GM12875 (cell line): ENCODE measurements around the gene KHDC3L.

Source experiments
- H3K4me3 ChIP-seq: one replicate; pipeline ENCODE4 v1.5.1; 2011; ENCODE audit warnings: low read depth, low read length, control low read depth
- TF ChIP-seq, protein P1 (sequence below): IDR thresholded peaks from 2 replicates; pipeline ENCODE4 v1.5.1; 2011; ENCODE audit warnings: low read depth, mild to moderate bottlenecking, control low read depth, inconsistent platforms, low read length, moderate library complexity, borderline replicate concordance; ENCODE audit not compliant: insufficient read depth

Gene KHDC3L, protein sequence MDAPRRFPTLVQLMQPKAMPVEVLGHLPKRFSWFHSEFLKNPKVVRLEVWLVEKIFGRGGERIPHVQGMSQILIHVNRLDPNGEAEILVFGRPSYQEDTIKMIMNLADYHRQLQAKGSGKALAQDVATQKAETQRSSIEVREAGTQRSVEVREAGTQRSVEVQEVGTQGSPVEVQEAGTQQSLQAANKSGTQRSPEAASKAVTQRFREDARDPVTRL

DNA sequence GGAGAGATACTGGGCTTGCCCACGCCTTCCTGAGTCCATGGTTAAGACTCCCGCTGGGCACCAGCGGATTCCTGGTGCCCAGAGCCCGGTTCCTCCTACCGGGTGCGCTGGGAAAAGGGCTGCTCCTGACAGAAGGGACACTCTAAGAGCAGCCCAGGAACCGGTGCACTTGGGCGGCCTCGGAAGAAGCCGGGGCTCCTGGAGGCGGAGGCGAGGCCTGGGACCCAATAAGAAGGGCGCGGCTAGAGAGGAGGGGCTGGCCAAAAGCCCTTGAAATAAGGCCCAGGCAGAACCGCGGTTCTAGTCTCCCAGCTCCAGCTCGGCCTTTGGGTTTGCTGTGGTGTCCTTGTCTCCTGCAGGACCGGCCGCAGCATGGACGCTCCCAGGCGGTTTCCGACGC is at the start of gene KHDC3L:
TSS of gene KHDC3L (plus strand) at position 301 of the 400 bp plus-strand sequence. CDS start at position 373, 72 bp downstream.
- no peak within 1 kb of the TSS for H3K4me3 ChIP-seq
- TF ChIP-seq, protein P1, sequence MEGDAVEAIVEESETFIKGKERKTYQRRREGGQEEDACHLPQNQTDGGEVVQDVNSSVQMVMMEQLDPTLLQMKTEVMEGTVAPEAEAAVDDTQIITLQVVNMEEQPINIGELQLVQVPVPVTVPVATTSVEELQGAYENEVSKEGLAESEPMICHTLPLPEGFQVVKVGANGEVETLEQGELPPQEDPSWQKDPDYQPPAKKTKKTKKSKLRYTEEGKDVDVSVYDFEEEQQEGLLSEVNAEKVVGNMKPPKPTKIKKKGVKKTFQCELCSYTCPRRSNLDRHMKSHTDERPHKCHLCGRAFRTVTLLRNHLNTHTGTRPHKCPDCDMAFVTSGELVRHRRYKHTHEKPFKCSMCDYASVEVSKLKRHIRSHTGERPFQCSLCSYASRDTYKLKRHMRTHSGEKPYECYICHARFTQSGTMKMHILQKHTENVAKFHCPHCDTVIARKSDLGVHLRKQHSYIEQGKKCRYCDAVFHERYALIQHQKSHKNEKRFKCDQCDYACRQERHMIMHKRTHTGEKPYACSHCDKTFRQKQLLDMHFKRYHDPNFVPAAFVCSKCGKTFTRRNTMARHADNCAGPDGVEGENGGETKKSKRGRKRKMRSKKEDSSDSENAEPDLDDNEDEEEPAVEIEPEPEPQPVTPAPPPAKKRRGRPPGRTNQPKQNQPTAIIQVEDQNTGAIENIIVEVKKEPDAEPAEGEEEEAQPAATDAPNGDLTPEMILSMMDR = no peak

DNA sequence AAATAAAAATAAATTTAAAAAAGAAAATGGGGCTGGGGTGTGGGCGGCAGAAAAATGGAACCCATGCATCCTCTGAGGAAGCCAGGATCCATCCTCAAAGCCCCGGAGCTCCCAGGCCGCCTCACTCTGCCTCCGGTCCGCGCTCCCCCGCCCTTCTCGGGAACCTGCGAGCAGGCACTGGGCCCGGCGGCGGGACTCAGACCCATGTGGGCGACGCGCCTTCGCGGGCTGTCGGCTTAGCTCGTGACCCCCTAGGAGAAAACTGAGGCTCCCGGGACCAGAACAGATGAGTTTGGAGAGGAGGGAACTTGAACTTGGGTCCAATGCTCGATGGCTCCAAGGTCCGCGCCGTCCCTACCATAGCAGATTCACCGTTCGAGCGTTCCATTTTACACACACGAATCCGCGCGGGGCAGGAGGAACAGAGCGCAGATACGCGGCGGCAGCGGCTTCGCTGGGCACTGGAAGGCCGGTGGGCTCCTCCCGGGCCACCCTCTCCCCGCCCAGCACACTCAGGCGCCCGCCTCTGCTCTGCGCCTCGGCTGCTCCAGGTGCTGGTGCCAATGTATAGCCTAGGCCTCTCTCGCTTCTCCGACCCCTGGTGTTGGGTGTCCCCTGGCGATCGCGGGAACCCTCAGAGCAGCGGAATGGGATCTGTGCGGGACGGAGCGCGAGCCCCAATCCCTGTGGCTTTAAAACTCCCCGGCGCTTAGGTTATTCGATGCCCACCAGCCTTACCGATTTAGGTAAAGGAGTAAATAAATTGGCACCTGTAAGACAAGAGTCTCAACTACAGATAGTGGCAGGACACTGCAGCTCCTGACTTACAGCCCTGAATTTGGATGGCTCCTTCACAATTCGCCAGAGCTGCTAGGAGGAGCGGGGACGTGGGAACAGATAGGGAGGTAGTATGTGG is 47.6 kb upstream of the KHDC3L start:
- no peak overlapping the region for H3K4me3 ChIP-seq

DNA sequence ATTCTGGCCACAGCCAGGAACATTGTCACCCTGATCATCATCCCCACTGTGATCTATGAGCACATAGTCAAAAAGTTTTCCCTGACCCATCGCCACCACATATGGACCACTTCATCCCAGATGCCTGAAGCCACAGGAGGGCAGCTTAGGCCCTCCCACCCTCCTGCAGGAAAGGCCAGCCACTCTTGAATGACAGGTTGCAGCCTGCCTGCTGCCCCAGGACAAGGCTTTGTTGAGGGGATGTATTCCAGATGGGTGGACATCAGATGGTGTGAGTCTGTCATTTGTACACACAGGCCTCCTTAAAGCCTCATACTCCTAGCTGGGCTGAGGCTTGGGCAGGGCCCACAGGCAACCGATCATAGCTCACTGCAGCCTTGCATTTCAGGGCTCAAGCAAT is 39.1 kb upstream of the KHDC3L start:
- TF ChIP-seq, protein P1 = no peak
- no peak overlapping the region for H3K4me3 ChIP-seq

More for the DNA sequence above, 47.6 kb upstream of the KHDC3L start:
- TF ChIP-seq, protein P1 = no peak

DNA sequence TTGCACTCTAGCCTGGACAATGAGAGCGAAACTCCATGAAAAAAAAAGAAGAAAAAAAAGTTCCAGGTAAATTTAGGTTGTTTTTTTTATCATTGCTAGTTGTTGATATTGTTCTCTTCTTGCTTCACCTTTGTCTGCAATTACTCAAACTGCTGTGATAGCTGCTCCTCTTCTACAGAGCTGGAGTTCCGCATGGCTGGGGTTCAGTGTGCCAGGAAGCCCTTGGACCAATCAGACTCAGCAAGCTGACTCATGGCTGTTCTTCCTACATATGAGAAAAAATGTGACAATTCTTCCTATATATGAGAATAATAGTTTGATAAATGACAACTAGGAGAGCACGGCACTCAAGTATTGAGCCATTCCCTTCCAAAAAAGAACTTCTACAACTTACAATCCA is 36.8 kb upstream of the KHDC3L start:
- H3K4me3 ChIP-seq = no peak overlapping the region
- TF ChIP-seq, protein P1 = no peak

DNA sequence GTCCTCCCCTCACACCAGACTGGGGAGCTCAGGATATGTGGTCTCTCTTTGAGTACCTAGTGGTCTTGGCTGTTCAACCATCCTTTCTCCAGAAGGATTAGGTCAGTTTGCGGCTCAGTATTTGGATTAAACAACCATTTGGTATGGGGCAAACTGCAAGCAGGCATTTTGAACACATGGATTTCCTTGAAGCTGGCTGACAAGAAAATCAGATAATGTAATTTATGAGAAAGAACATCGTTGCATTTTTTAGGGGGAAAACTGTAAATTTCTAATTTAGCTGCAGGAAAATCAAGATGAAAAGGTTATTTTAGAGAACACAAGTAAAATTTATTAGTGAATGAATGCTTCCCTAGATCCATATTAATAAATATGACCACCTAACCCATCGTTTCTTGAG is 33.7 kb upstream of the KHDC3L start:
- TF ChIP-seq, protein P1 = no peak
- no peak overlapping the region for H3K4me3 ChIP-seq

DNA sequence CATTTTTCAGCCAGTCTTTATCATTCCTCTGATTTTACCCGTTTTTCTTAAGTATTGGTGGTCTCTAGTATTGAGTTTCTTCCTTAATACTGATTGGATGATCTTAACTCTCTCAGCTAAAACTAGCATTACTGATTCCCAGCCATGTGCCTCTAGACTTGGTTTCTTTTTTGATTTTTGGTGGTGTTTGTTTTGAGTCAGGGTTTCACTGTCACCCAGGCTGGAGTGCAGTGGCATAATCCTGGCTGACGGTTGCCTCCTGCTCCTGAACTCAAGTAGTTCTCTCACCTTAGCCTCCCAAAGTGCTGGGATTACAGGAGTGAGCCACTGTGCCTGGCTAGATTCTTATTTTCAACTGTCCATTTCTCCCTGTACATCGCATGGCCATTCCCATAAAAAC is 33.3 kb upstream of the KHDC3L start:
- TF ChIP-seq, protein P1 = no peak
- no peak overlapping the region for H3K4me3 ChIP-seq
